B cell (primary cell): ENCODE results near the gene PFKFB1. TPM values are rescaled to one million over a fixed set of nuclear protein-coding genes. Genes with fewer than 3 reads are reported as not detected.

Experiments
- ATAC-seq: fragments of 200-7000 bp; cut with Tn5 transposase; one replicate; pipeline ENCODE4 v1.10.0; 2021; ENCODE audit warnings: low read depth, mild to moderate bottlenecking, moderate number of reproducible peaks, moderate library complexity
- CTCF ChIA-PET: fragments of 350-600 bp; sonication (Branson Sonifier 250); formaldehyde crosslinking; loops from one replicate; lab custom pipeline; 2021; ENCODE audit warnings: antibody characterized with exemption, inconsistent platforms; lab: Charles Lee
- POLR2A ChIA-PET: fragments of 350-600 bp; sonication (Branson Sonifier 250); formaldehyde crosslinking; loops from one replicate; lab custom pipeline; 2021; ENCODE audit warnings: antibody characterized with exemption; lab: Charles Lee
- DNase-seq: peaks from one replicate; pipeline ENCODE4 v3.0.0; 2013
- H2AFZ ChIP-seq: 2 replicates; pipeline ENCODE4 v1.6.1; 2012; ENCODE audit warnings: mild to moderate bottlenecking, low read depth, low read length; ENCODE audit not compliant: insufficient read depth, poor library complexity, severe bottlenecking
- H3K27ac ChIP-seq, 2 donors: 1 replicate in 1 of 2; 2 replicates in 1 of 2; pipeline ENCODE4 v1.5.1; 2012 to 2013; ENCODE audit warnings: low read length in 2 of 2, mild to moderate bottlenecking in 2 of 2, moderate library complexity in 1 of 2
- H3K27me3 ChIP-seq, 4 experiments: fragments of 200-600 bp in 1 of 4; sonication (generic) in 1 of 4; replicated peaks in 1 of 4; 1 replicate in 2 of 4; 2 replicates in 2 of 4; pipeline versions ENCODE4 v1.6.1 to v1.7.0; 2013 to 2016; ENCODE audit warnings: low read length in 3 of 4, mild to moderate bottlenecking in 2 of 4, mixed read lengths in 1 of 4, moderate library complexity in 1 of 4; ENCODE audit not compliant: insufficient read depth in 4 of 4, control insufficient read depth in 3 of 4; ENCODE audit errors: control extremely low read depth in 1 of 4
- H3K36me3 ChIP-seq, 2 experiments: replicated peaks in 1 of 2; 1 replicate in 1 of 2; 2 replicates in 1 of 2; pipeline versions ENCODE4 v1.6.1 to v1.7.1; 2013; ENCODE audit warnings: low read length in 1 of 2; ENCODE audit not compliant: insufficient read depth in 2 of 2, control insufficient read depth in 1 of 2; ENCODE audit errors: control extremely low read depth in 1 of 2, extremely low read depth in 1 of 2
- H3K4me1 ChIP-seq, 2 donors: fragments of 200-600 bp in 1 of 2; sonication (generic) in 1 of 2; 1 replicate in 1 of 2; 2 replicates in 1 of 2; pipeline versions ENCODE4 v1.5.1 to v1.6.1; 2013 to 2017; ENCODE audit warnings: low read length in 2 of 2; ENCODE audit not compliant: control insufficient read depth in 2 of 2, insufficient read depth in 2 of 2
- H3K4me2 ChIP-seq: replicated peaks from 2 replicates; pipeline ENCODE3; 2012; ENCODE audit warnings: mild to moderate bottlenecking, low read depth, low read length; ENCODE audit not compliant: poor library complexity, severe bottlenecking
- H3K4me3 ChIP-seq, 5 experiments: fragments of 200-600 bp in 1 of 5; sonication (generic) in 1 of 5; 1 replicate in 3 of 5; 2 replicates in 2 of 5; pipeline versions ENCODE4 v1.5.1 to v1.7.0; 2011 to 2016; ENCODE audit warnings: low read length in 4 of 5, mild to moderate bottlenecking in 4 of 5, low read depth in 2 of 5, control low read depth in 1 of 5, moderate library complexity in 1 of 5; ENCODE audit not compliant: insufficient read depth in 1 of 5; ENCODE audit errors: control extremely low read depth in 1 of 5, extremely low read depth in 1 of 5
- H3K79me2 ChIP-seq: fragments of 200-600 bp; sonication (generic); one replicate; pipeline ENCODE4 v1.6.0; 2016; ENCODE audit warnings: low read length; ENCODE audit not compliant: control insufficient read depth, insufficient read depth
- H3K9ac ChIP-seq: fragments of 200-600 bp; sonication (generic); 2 replicates; pipeline ENCODE4 v1.6.1; 2017; ENCODE audit warnings: mild to moderate bottlenecking, low read length, moderate library complexity
- H3K9me3 ChIP-seq, 3 donors: one replicate each; pipeline versions ENCODE4 v1.6.1 to v1.7.1; 2013; ENCODE audit warnings: low read length in 2 of 3; ENCODE audit not compliant: control insufficient read depth in 2 of 3, insufficient read depth in 1 of 3; ENCODE audit errors: control extremely low read depth in 1 of 3
- H4K20me1 ChIP-seq: 2 replicates; pipeline ENCODE4 v1.6.0; 2012; ENCODE audit warnings: mild to moderate bottlenecking, low read length; ENCODE audit not compliant: insufficient read depth, control insufficient read depth, poor library complexity, severe bottlenecking
- H3K27ac Mint-ChIP-seq: one replicate; pipeline ENCODE4 v1.8.0; 2021; ENCODE audit warnings: mixed read lengths
- H3K27me3 Mint-ChIP-seq: one replicate; pipeline ENCODE4 v1.8.0; 2021; ENCODE audit warnings: mixed read lengths
- H3K4me1 Mint-ChIP-seq: one replicate; pipeline ENCODE4 v1.8.0; 2021; ENCODE audit warnings: mixed read lengths
- H3K4me3 Mint-ChIP-seq: one replicate; pipeline ENCODE4 v1.8.0; 2021; ENCODE audit warnings: mixed read lengths
- H3K9me3 Mint-ChIP-seq: one replicate; pipeline ENCODE4 v1.8.0; 2022; ENCODE audit warnings: mixed read lengths; ENCODE audit not compliant: insufficient read depth
- CTCF ChIP-seq: fragments of 200-600 bp; IDR thresholded peaks from one replicate; pipeline ENCODE4 v1.8.0; 2022; ENCODE audit warnings: antibody characterized with exemption, mild to moderate bottlenecking
- EZH2 ChIP-seq: IDR thresholded peaks from 2 replicates; pipeline ENCODE4 v1.6.1; 2012; ENCODE audit warnings: borderline replicate concordance, low read depth, mild to moderate bottlenecking, moderate library complexity, low read length; ENCODE audit not compliant: insufficient read depth, poor library complexity, severe bottlenecking
- WGBS: methylation state at CpG from one replicate; pipeline ENCODE4 v1.1.5; 2013; ENCODE audit warnings: missing lambda C conversion rate; ENCODE audit not compliant: insufficient coverage; 5-methylcytosine and 5-hydroxymethylcytosine counted together
- intact Hi-C: fragments of 100-400 bp; cut with micrococcal nuclease; formaldehyde crosslinking; loops from one replicate; pipeline ENCODE4 v1.10.0; 2022
- polyA plus RNA-seq: library from polyadenylated mRNA; depleted of rRNA; stranded (reverse); fragments of >200 nt; gene quantifications from 2 replicates; pipeline ENCODE4 v1.2.3, GENCODE V29; 2012
- total RNA-seq, 2 donors: library from RNA; stranded (reverse); fragments of 120-200 nt in 1 of 2; gene quantifications; 1 replicate in 1 of 2; 2 replicates in 1 of 2; pipeline versions ENCODE4 v1.2.3 to v1.2.4, GENCODE V29; 2013 to 2022

PFKFB1 gene
- total and polyA plus RNA-seq, 2 donors (not counting 1 experiment from before 2014, with no cell fraction given), result 0.37 to 0.47 TPM

- Histone ChIP-seq H3K9ac (peak within 1 kb of the TSS; percentile 65), H3K36me3 (no peaks in the 10 kb centered on the region), H4K20me1 (no peaks in the 10 kb centered on the region), H3K27ac (peak within 1 kb of the TSS in 1 of 2 donors; percentile 20), H3K4me1 (peaks cover 3 to 10% of the 10 kb centered on the region in 2 donors), H3K27me3 (no peaks in the 10 kb centered on the region), H2AFZ (peak within 1 kb of the TSS; percentile 88), H3K4me3 (peak within 1 kb of the TSS; percentile 42 to 68 (median 59)), H3K9me3 (no peaks in the 10 kb centered on the region), H3K79me2 (no peaks in the 10 kb centered on the region), H3K4me2 (peak within 1 kb of the TSS; percentile 82)
- H3K4me1 Mint-ChIP-seq, result peaks cover 17% of the 10 kb centered on the region
- no peaks in the 10 kb centered on the region for H3K27me3 Mint-ChIP-seq
- TF ChIP-seq EZH2 (no peak), CTCF (no peak)
- H3K4me3 Mint-ChIP-seq, result peak within 1 kb of the TSS; percentile 95
- POLR2A ChIA-PET, result no interaction called here
- DNase-seq, result peak; percentile 21
- H3K9me3 Mint-ChIP-seq, result peaks cover 3% of the 10 kb centered on the region
- CTCF ChIA-PET, result no interaction called here
- WGBS, result 0% methylated on average over 20 of the region's 29 CpGs
- H3K27ac Mint-ChIP-seq, result peak within 1 kb of the TSS; percentile 69
- ATAC-seq, result peak; percentile 14
- intact Hi-C loops, result no loop called here
Measured at GRCh38 chrX:54920610-54921426, 73.2 kb downstream of the PFKFB1 start, which contains the start of gene TRO. TSS of gene TRO (plus strand) at chrX:54920824. CDS start at chrX:54922247, 1,423 bp downstream.

GRCh38 chrX:54909941-54910340, 84.0 kb downstream of the PFKFB1 start:
- no peaks in the 10 kb centered on the region for H3K4me1 Mint-ChIP-seq
- Histone ChIP-seq H4K20me1 (no peaks in the 10 kb centered on the region), H2AFZ (no peak overlapping the region), H3K36me3 (no peaks in the 10 kb centered on the region), H3K9me3 (no peaks in the 10 kb centered on the region), H3K27me3 (no peaks in the 10 kb centered on the region), H3K4me3 (no peak overlapping the region), H3K9ac (no peak overlapping the region), H3K4me1 (no peaks in the 10 kb centered on the region), H3K27ac (no peak overlapping the region), H3K79me2 (no peaks in the 10 kb centered on the region), H3K4me2 (no peak overlapping the region)
- POLR2A ChIA-PET, result no interaction called here
- no peaks in the 10 kb centered on the region for H3K27me3 Mint-ChIP-seq
- intact Hi-C loops, result no loop called here
- H3K9me3 Mint-ChIP-seq, result peaks cover 2% of the 10 kb centered on the region
- no peak for TF ChIP-seq CTCF
- no peak for TF ChIP-seq EZH2
- CTCF ChIA-PET, result no interaction called here
- DNase-seq, result no peak
- ATAC-seq, result no peak
- no peak overlapping the region for H3K4me3 Mint-ChIP-seq
- H3K27ac Mint-ChIP-seq, result no peak overlapping the region
